ENCODE measurements around the gene TRAF3IP1.

GRCh38 chr2:238281826-238282480 is 38.4 kb upstream of the TRAF3IP1 start:
- TF ChIP-seq POLR2A (IDR thresholded peaks at IDR 0.05) (no peak), POLR2AphosphoS5 (IDR thresholded peaks at IDR 0.05) (no peak)
- TF ChIP-seq, protein P1, sequence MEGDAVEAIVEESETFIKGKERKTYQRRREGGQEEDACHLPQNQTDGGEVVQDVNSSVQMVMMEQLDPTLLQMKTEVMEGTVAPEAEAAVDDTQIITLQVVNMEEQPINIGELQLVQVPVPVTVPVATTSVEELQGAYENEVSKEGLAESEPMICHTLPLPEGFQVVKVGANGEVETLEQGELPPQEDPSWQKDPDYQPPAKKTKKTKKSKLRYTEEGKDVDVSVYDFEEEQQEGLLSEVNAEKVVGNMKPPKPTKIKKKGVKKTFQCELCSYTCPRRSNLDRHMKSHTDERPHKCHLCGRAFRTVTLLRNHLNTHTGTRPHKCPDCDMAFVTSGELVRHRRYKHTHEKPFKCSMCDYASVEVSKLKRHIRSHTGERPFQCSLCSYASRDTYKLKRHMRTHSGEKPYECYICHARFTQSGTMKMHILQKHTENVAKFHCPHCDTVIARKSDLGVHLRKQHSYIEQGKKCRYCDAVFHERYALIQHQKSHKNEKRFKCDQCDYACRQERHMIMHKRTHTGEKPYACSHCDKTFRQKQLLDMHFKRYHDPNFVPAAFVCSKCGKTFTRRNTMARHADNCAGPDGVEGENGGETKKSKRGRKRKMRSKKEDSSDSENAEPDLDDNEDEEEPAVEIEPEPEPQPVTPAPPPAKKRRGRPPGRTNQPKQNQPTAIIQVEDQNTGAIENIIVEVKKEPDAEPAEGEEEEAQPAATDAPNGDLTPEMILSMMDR (IDR thresholded peaks at IDR 0.05): no peak
